NB4 (cell line): ENCODE measurements around the gene TMEM86B.
A peak's percentile ranks its signal among the peaks of the same experiment; 100 is the strongest.

Experiments
- DNase-seq: peaks from one replicate; pipeline ENCODE4 v3.0.0; 2010; ENCODE audit warnings: low read depth
- H3K4me3 ChIP-seq: one replicate; pipeline ENCODE4 v1.5.1; 2011; ENCODE audit warnings: mild to moderate bottlenecking, low read depth, low read length, moderate library complexity
- CTCF ChIP-seq: IDR thresholded peaks from one replicate; pipeline ENCODE4 v1.5.1; 2012; ENCODE audit warnings: low read depth, low read length
- MAX ChIP-seq: IDR thresholded peaks from 2 replicates; pipeline ENCODE4 v1.6.1; 2011; ENCODE audit warnings: low read depth, low read length
- MYC ChIP-seq: IDR thresholded peaks from 2 replicates; pipeline ENCODE4 v1.6.1; 2011; ENCODE audit warnings: low read depth, low read length
- POLR2A ChIP-seq: IDR thresholded peaks from 2 replicates; pipeline ENCODE4 v1.6.1; 2011; ENCODE audit warnings: mild to moderate bottlenecking; ENCODE audit not compliant: insufficient read length; ENCODE audit errors: extremely low read depth

TMEM86B gene

GRCh38 chr19:55224038-55224665, 4.4 kb downstream of the TMEM86B start:
- no peak for DNase-seq

GRCh38 chr19:55223291-55224037, 5.1 kb downstream of the TMEM86B start:
- no peak for DNase-seq
- no peak overlapping the region for H3K4me3 ChIP-seq
- TF ChIP-seq MYC (no peak), CTCF (no peak)

More at GRCh38 chr19:55224038-55224665, 4.4 kb downstream of the TMEM86B start:
- no peak for TF ChIP-seq MYC
- no peak for TF ChIP-seq POLR2A
- no peak for TF ChIP-seq MAX
- TF ChIP-seq CTCF: no peak
- no peak overlapping the region for H3K4me3 ChIP-seq

GRCh38 chr19:55220525-55220924, 8.0 kb downstream of the TMEM86B start:
- DNase-seq: no peak
- H3K4me3 ChIP-seq: no peak overlapping the region
- TF ChIP-seq CTCF: no peak
- TF ChIP-seq MAX: no peak
- TF ChIP-seq MYC: no peak

GRCh38 chr19:55216461-55217198, 11.9 kb downstream of the TMEM86B start:
- DNase-seq: peak; percentile 92
- no peak for TF ChIP-seq POLR2A
- TF ChIP-seq MYC: peak; percentile 65; the same call in 1 of the 2 replicates
- no peak for TF ChIP-seq CTCF
- 0 out of 2 replicates have a peak, but pooled peaks have one; percentile 28 for TF ChIP-seq MAX
- peak overlapping the region; percentile 21 for H3K4me3 ChIP-seq

GRCh38 chr19:55213547-55213946, 15.0 kb downstream of the TMEM86B start:
- TF ChIP-seq MAX (no peak), POLR2A (no peak), CTCF (no peak), MYC (no peak)
- no peak for DNase-seq
- no peak overlapping the region for H3K4me3 ChIP-seq
